Osteocyte (in vitro differentiated cells): ENCODE measurements around the gene TSPAN13. TPM values are rescaled to one million over a fixed set of nuclear protein-coding genes. Genes with fewer than 3 reads are reported as not detected.

ENCODE experiments used
- DNase-seq: peaks from one replicate; pipeline ENCODE4 v3.0.0; 2021; ENCODE audit warnings: mixed read lengths; ENCODE audit not compliant: unreplicated experiment; ENCODE audit errors: extremely low spot score
- H3K27ac Mint-ChIP-seq: one replicate; pipeline ENCODE4 v1.8.0; 2021; ENCODE audit warnings: mild to moderate bottlenecking, mixed read lengths; ENCODE audit not compliant: unreplicated experiment
- H3K27me3 Mint-ChIP-seq: one replicate; pipeline ENCODE4 v1.8.0; 2021; ENCODE audit warnings: mixed read lengths; ENCODE audit not compliant: unreplicated experiment
- H3K36me3 Mint-ChIP-seq: one replicate; pipeline ENCODE4 v1.8.0; 2021; ENCODE audit warnings: mixed read lengths; ENCODE audit not compliant: unreplicated experiment
- H3K4me1 Mint-ChIP-seq: one replicate; pipeline ENCODE4 v1.8.0; 2021; ENCODE audit warnings: mixed read lengths; ENCODE audit not compliant: unreplicated experiment
- H3K4me3 Mint-ChIP-seq: one replicate; pipeline ENCODE4 v1.8.0; 2021; ENCODE audit warnings: mild to moderate bottlenecking, moderate library complexity, mixed read lengths; ENCODE audit not compliant: unreplicated experiment
- H3K9me3 Mint-ChIP-seq: one replicate; pipeline ENCODE4 v1.8.0; 2021; ENCODE audit warnings: mixed read lengths; ENCODE audit not compliant: unreplicated experiment
- total RNA-seq: library from RNA; stranded (reverse); gene quantifications from 2 replicates; pipeline ENCODE4 v1.2.1, GENCODE V29; 2021
- TF ChIP-seq, protein P1 (sequence below): fragments of 200-600 bp; sonication (generic); IDR thresholded peaks from 2 replicates; pipeline ENCODE4 v1.5.0; 2021; ENCODE audit warnings: antibody characterized with exemption, mild to moderate bottlenecking, moderate library complexity

TSPAN13 gene
- total RNA-seq, 1 donor from 2014 or later, result 4.9 TPM

DNA sequence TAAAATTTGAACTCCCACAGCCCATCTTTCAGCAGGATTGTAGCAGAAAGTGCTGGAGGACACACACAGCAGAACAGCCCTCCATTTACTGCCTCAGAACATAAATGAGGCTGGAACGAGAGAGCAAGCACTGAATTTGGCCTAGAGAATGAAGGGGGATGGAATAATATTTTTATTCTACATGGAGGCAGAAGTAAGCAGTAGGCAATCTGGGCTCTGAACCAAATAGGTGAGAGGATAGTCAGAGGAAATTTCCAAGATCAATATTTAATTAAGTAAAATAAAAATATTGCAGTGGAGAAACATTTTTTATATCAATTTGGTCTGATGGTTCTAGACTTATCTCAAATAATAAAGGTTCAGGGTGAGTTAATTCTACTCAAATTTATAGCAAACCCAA, 29.2 kb upstream of the TSPAN13 start:
- TF ChIP-seq, protein P1, sequence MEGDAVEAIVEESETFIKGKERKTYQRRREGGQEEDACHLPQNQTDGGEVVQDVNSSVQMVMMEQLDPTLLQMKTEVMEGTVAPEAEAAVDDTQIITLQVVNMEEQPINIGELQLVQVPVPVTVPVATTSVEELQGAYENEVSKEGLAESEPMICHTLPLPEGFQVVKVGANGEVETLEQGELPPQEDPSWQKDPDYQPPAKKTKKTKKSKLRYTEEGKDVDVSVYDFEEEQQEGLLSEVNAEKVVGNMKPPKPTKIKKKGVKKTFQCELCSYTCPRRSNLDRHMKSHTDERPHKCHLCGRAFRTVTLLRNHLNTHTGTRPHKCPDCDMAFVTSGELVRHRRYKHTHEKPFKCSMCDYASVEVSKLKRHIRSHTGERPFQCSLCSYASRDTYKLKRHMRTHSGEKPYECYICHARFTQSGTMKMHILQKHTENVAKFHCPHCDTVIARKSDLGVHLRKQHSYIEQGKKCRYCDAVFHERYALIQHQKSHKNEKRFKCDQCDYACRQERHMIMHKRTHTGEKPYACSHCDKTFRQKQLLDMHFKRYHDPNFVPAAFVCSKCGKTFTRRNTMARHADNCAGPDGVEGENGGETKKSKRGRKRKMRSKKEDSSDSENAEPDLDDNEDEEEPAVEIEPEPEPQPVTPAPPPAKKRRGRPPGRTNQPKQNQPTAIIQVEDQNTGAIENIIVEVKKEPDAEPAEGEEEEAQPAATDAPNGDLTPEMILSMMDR, result no peak
- Mint-ChIP-seq H3K4me1 (peaks cover 14% of the 10 kb centered on the region), H3K9me3 (no peaks in the 10 kb centered on the region), H3K27ac (no peak overlapping the region), H3K27me3 (no peaks in the 10 kb centered on the region), H3K36me3 (no peaks in the 10 kb centered on the region), H3K4me3 (no peak overlapping the region)
- DNase-seq, result no peak

DNA sequence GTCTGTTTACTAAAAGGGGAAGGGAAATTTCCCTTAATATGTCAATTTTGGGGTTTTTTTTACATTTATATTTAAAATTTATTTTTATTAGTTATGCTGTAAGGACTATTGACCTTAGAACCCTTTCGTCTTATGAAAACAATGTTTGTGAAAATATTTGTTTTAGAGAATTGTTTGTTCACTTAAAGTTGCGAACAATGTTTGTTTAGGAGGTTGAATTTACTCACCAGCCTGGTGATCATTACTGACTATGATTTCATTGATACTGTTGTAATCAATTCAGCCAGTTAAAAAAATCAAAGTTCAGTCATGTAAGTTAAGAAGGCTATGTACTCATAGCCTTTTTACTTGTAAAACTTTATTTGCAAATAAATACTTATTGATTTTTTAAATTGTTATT, 27.4 kb upstream of the TSPAN13 start:
- H3K27ac Mint-ChIP-seq, result no peak overlapping the region
- peaks cover 11% of the 10 kb centered on the region for H3K4me1 Mint-ChIP-seq
- DNase-seq, result no peak

DNA sequence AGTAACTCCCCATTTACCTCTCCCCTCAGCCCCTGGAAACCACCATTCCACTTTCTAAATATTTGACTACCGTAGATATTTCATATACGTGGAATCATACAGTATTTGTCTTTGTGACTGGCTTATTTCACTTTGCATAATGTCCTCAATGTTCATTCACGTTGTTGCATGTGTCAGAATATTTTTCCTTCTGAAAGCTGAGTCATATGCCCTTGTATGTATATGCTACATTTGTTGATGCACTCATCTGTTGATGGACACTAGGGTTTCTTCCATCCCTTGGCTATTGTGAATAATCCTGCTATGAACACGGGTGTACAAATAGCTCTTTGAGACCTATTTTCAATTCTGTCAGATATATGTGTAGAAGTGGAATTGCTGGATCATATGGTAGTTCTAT, 25.8 kb upstream of the TSPAN13 start:
- no peak overlapping the region for H3K27ac Mint-ChIP-seq
- DNase-seq, result no peak
- H3K4me3 Mint-ChIP-seq, result no peak overlapping the region
- H3K36me3 Mint-ChIP-seq, result no peaks in the 10 kb centered on the region
- TF ChIP-seq, protein P1, result no peak
- H3K9me3 Mint-ChIP-seq, result no peaks in the 10 kb centered on the region
- H3K27me3 Mint-ChIP-seq, result no peaks in the 10 kb centered on the region
- peaks cover 8% of the 10 kb centered on the region for H3K4me1 Mint-ChIP-seq

More for the DNA sequence above, 27.4 kb upstream of the TSPAN13 start:
- H3K27me3 Mint-ChIP-seq, result no peaks in the 10 kb centered on the region
- H3K36me3 Mint-ChIP-seq, result no peaks in the 10 kb centered on the region
- TF ChIP-seq, protein P1, result no peak
- H3K4me3 Mint-ChIP-seq, result no peak overlapping the region
- H3K9me3 Mint-ChIP-seq, result no peaks in the 10 kb centered on the region

DNA sequence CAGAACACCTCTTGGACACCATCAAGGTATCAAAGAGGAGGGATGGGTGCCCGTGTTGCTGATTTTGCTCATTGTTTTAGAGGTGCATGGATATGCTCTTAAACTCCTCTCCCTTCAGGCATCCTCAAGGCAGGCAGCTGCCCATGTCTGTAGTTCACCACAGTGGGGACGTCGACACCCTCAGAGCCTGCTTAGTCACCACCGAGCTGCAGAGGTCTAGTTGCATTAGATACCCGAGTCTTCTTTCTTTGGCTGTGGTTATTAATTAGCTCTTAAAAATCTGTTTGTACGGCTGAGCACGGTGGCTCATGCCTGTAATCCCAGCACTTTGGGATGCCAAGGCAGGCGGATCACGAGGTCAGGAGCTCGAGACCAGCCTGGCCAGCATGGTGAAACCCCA, 24.7 kb upstream of the TSPAN13 start:
- TF ChIP-seq, protein P1, result no peak
- Mint-ChIP-seq H3K4me1 (peaks cover 3% of the 10 kb centered on the region), H3K4me3 (no peak overlapping the region)

DNA sequence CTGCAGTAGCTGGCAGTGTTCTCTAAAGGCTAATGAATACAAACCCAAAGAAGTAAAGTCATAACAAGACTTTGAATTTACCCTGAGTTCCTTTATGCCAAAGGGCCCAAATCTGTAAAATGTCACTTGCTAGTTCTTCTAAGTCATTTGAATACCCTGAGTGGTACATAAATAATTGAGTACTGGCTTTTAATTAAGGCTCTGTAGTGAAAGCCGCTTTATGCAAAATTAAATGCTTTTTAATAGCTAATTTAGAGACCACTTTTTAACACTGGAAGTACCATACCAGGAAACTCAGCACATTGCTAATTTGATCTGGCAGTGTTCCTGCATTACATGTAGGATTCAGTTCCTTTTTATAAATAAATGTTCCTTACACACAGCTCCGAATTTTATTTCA, 24.0 kb upstream of the TSPAN13 start:
- Mint-ChIP-seq H3K9me3 (no peaks in the 10 kb centered on the region), H3K27me3 (no peaks in the 10 kb centered on the region), H3K4me3 (no peak overlapping the region), H3K4me1 (no peaks in the 10 kb centered on the region), H3K36me3 (no peaks in the 10 kb centered on the region), H3K27ac (no peak overlapping the region)
- TF ChIP-seq, protein P1, result no peak
- DNase-seq, result no peak

More for the DNA sequence above, 24.7 kb upstream of the TSPAN13 start:
- H3K27me3 Mint-ChIP-seq, result no peaks in the 10 kb centered on the region
- no peaks in the 10 kb centered on the region for H3K9me3 Mint-ChIP-seq
- DNase-seq, result no peak
- H3K36me3 Mint-ChIP-seq, result no peaks in the 10 kb centered on the region
- H3K27ac Mint-ChIP-seq, result no peak overlapping the region
